ENCODE results near the gene QRICH1.
A peak's percentile ranks its signal among the peaks of the same experiment; 100 is the strongest.

Gene QRICH1

GRCh38 chr3:49004352-49005302, 89.2 kb downstream of the QRICH1 start:
- peaks cover 7% of the 10 kb centered on the region for H3K36me3 ChIP-seq (ENCODE audit: insufficient read depth, low read depth, low read length)
- H3K27me3 ChIP-seq (ENCODE audit: insufficient read depth, low read length): no peaks in the 10 kb centered on the region
- H3K27ac ChIP-seq (ENCODE audit: low read length): no peak overlapping the region
- H3K4me3 ChIP-seq (ENCODE audit: low read length): no peak overlapping the region
- H3K9me3 ChIP-seq (ENCODE audit: insufficient read depth, low read depth, low read length): no peaks in the 10 kb centered on the region
- H3K4me1 ChIP-seq (ENCODE audit: insufficient read depth, low read length): peaks cover 12% of the 10 kb centered on the region; the same call in 1 of the 2 replicates
- no peak overlapping the region for H3K9ac ChIP-seq (ENCODE audit: low read depth, low read length)

DNA sequence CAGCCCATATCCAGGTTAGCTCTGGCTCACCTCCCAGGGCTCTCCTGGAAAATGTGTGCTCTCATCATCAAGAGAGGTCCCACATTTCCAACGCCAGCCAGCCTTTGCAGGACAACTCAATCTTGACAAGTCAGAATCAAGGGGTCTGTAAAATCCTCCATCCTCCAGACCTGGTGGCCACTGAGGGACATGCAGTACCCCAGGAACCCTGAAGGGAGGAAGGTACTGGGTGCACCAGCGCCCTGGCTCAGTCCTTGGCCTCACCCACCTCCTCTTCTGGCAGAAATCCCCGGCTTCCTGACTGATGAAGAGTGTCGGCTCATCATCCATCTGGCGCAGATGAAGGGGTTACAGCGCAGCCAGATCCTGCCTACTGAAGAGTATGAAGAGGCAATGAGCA, 92.7 kb downstream of the QRICH1 start:
- Histone ChIP-seq H3K27ac (ENCODE audit: low read length) (no peak overlapping the region), H3K27me3 (ENCODE audit: insufficient read depth, low read length) (no peaks in the 10 kb centered on the region), H3K36me3 (ENCODE audit: insufficient read depth, low read depth, low read length) (no peaks in the 10 kb centered on the region), H3K4me1 (ENCODE audit: insufficient read depth, low read length) (peaks cover 10% of the 10 kb centered on the region), H3K4me3 (ENCODE audit: low read length) (no peak overlapping the region), H3K9me3 (ENCODE audit: insufficient read depth, low read depth, low read length) (no peaks in the 10 kb centered on the region), H3K9ac (ENCODE audit: low read depth, low read length) (no peak overlapping the region)

- peak overlapping the region; percentile 37; the same call in 1 of the 2 replicates for H3K9ac ChIP-seq (ENCODE audit: low read depth, low read length)
Measured at GRCh38 chr3:48999085-48999858, 94.6 kb downstream of the QRICH1 start.

DNA sequence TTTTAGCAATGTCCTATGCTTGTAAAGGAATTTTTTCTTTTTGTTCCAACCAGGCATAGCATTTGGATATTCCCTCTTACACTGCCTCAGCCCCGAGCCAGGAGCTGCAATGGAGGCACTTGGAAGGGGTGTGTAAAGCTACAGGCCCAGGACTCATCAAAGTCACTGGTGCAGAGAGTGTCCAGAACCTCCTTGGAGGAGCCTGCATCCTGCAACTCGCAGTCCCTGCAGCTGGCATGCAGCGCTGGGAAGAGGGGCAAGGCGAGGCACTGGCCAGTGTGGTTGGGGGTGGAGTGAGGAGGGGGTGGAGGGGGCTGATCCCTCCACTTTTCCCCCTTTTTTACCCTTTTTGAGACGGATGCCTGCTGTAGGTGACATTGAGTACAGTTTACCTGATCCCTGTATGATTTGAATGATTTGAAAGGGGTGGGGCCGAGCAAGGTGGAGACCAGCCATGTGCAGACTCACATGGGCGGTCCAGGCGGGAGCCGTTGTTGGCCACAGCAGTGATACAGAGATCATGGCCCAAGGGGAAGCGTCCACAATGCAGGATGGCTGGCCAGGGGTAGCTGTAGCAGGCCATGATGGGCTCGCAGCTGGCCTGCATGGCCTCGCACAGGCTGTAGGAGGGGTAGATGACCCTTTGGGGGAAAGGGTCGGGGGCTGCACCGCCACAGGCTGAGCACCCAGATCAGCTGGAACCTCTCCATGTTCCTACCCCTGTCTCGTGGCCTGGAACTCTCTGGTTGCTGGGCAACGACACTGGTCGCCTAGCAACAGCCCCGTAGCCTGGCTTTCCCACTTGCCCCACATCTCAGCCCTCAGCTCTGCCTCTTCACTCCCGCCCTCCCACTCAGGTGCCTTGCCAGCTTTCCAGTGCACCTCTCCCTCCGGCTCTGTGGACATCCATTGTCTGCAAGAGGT, 95.9 kb downstream of the QRICH1 start:
- Histone ChIP-seq H3K4me3 (ENCODE audit: low read length) (no peak overlapping the region), H3K9ac (ENCODE audit: low read depth, low read length) (no peak overlapping the region), H3K9me3 (ENCODE audit: insufficient read depth, low read depth, low read length) (no peaks in the 10 kb centered on the region), H3K27me3 (ENCODE audit: insufficient read depth, low read length) (no peaks in the 10 kb centered on the region), H3K36me3 (ENCODE audit: insufficient read depth, low read depth, low read length) (peaks cover 11% of the 10 kb centered on the region; the same call in 1 of the 2 replicates), H3K27ac (ENCODE audit: low read length) (no peak overlapping the region), H3K4me1 (ENCODE audit: insufficient read depth, low read length) (peaks cover 10% of the 10 kb centered on the region)

More at GRCh38 chr3:48999085-48999858, 94.6 kb downstream of the QRICH1 start:
- Histone ChIP-seq H3K9me3 (ENCODE audit: insufficient read depth, low read depth, low read length) (no peaks in the 10 kb centered on the region), H3K4me1 (ENCODE audit: insufficient read depth, low read length) (peaks cover 10% of the 10 kb centered on the region), H3K27me3 (ENCODE audit: insufficient read depth, low read length) (no peaks in the 10 kb centered on the region), H3K4me3 (ENCODE audit: low read length) (no peak overlapping the region), H3K36me3 (ENCODE audit: insufficient read depth, low read depth, low read length) (peaks cover 9% of the 10 kb centered on the region; the same call in 1 of the 2 replicates), H3K27ac (ENCODE audit: low read length) (no peak overlapping the region)

- H3K9me3 ChIP-seq (ENCODE audit: insufficient read depth, low read depth, low read length): no peaks in the 10 kb centered on the region
- H3K4me3 ChIP-seq (ENCODE audit: low read length): no peak overlapping the region
- peaks cover 11% of the 10 kb centered on the region; the same call in 1 of the 2 replicates for H3K36me3 ChIP-seq (ENCODE audit: insufficient read depth, low read depth, low read length)
- no peaks in the 10 kb centered on the region for H3K27me3 ChIP-seq (ENCODE audit: insufficient read depth, low read length)
- H3K9ac ChIP-seq (ENCODE audit: low read depth, low read length): no peak overlapping the region
- peaks cover 10% of the 10 kb centered on the region for H3K4me1 ChIP-seq (ENCODE audit: insufficient read depth, low read length)
- H3K27ac ChIP-seq (ENCODE audit: low read length): no peak overlapping the region
Measured at GRCh38 chr3:48997102-48997635, 96.7 kb downstream of the QRICH1 start.

DNA sequence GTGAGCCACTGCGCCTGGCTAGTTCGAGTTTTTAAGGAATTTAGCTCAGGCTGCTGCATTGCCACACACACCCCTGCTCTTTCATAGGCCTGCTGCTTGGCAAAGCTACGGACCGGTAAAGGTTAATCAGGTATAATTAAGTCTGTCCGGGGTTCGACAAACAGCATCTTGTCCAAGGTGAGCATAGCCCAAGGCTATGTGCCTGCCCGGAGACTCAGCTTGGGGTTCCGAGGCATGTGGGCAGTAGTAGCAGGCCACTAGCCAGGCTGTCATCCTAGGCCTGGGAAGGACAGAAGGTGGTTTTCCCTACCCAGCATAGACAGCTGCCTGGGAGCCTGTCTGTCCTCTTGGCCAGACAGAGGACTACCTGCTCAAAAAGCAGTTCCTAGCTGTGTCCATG, 97.2 kb downstream of the QRICH1 start:
- Histone ChIP-seq H3K36me3 (ENCODE audit: insufficient read depth, low read depth, low read length) (peaks cover 11% of the 10 kb centered on the region; the same call in 1 of the 2 replicates), H3K9me3 (ENCODE audit: insufficient read depth, low read depth, low read length) (no peaks in the 10 kb centered on the region), H3K4me1 (ENCODE audit: insufficient read depth, low read length) (peaks cover 10% of the 10 kb centered on the region), H3K9ac (ENCODE audit: low read depth, low read length) (no peak overlapping the region), H3K27me3 (ENCODE audit: insufficient read depth, low read length) (no peaks in the 10 kb centered on the region), H3K27ac (ENCODE audit: low read length) (no peak overlapping the region), H3K4me3 (ENCODE audit: low read length) (no peak overlapping the region)

DNA sequence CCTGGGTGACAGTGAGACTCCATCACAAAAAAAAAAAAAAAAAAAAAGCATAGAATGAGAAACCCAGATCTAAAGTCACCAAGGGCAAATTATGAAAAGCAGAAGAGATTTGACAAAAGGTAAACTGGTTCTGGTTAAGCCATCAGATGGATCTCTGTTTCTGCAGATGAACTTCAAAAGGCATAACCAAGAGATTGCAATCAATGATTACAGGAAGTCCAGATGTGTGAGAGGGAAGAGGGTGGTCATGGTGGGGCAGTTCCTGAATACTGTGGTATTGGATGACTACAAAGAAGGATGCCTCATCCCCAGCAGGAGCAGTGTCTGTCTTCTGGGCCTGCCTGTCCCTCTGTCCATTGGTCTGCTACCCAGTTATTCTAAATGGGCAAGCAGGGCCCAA, 100.0 kb downstream of the QRICH1 start:
- no peaks in the 10 kb centered on the region for H3K27me3 ChIP-seq (ENCODE audit: insufficient read depth, low read length)
- peaks cover 13% of the 10 kb centered on the region for H3K4me1 ChIP-seq (ENCODE audit: insufficient read depth, low read length)
- H3K36me3 ChIP-seq (ENCODE audit: insufficient read depth, low read depth, low read length): peaks cover 11% of the 10 kb centered on the region; the same call in 1 of the 2 replicates
- H3K9ac ChIP-seq (ENCODE audit: low read depth, low read length): no peak overlapping the region
- no peak overlapping the region for H3K27ac ChIP-seq (ENCODE audit: low read length)
- H3K4me3 ChIP-seq (ENCODE audit: low read length): no peak overlapping the region
- H3K9me3 ChIP-seq (ENCODE audit: insufficient read depth, low read depth, low read length): no peaks in the 10 kb centered on the region

- Histone ChIP-seq H3K4me3 (ENCODE audit: low read length) (peak overlapping the region; percentile 91), H3K4me1 (ENCODE audit: insufficient read depth, low read length) (peaks cover 13% of the 10 kb centered on the region), H3K36me3 (ENCODE audit: insufficient read depth, low read depth, low read length) (peaks cover 11% of the 10 kb centered on the region; the same call in 1 of the 2 replicates), H3K27ac (ENCODE audit: low read length) (no peak overlapping the region), H3K9ac (ENCODE audit: low read depth, low read length) (peak overlapping the region; percentile 85; the same call in 1 of the 2 replicates), H3K9me3 (ENCODE audit: insufficient read depth, low read depth, low read length) (no peaks in the 10 kb centered on the region), H3K27me3 (ENCODE audit: insufficient read depth, low read length) (no peaks in the 10 kb centered on the region)
Measured at GRCh38 chr3:48991851-48992545, 101.9 kb downstream of the QRICH1 start.

DNA sequence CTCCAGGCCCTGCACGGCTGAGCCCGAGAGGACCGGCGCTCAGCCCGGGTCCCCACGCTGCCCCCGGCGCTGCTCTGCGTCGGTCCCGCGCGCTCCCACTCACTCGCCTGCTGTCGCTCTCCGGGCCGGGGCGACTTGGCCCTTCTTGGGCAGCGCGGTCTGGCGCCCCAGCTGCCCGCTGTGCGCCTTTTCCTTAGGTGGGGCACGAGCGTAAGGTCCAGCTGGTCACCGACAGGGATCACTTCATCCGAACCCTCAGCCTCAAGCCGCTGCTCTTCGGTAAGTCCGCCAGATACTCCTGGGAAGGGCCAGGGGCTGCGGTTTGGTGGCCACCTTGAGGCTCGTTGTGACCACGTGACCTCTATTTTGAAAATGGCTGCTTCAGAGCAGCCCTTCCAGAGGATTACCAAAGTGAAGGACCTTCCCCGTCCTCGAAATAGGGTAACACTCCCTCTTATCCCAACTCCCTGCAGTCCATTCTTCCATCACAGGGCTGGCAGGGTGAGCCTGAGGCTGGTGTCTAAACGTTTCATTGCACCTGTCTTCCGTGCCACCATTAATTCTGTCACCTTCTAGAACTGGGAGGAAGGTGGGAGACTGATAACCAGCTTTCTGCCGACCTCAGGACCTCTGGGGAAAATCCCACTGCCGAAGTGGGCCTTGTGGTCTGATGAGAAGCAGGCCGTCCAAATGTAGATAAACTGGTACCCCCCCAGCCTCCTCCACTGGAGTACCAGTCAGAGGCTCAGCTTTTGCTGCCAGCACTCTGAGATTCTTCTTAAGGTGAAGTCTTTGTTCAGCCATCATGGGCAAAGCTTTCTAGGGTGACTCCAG, 103.0 kb downstream of the QRICH1 start:
- peaks cover 13% of the 10 kb centered on the region for H3K4me1 ChIP-seq (ENCODE audit: insufficient read depth, low read length)
- no peaks in the 10 kb centered on the region for H3K9me3 ChIP-seq (ENCODE audit: insufficient read depth, low read depth, low read length)
- peak overlapping the region; percentile 91 for H3K4me3 ChIP-seq (ENCODE audit: low read length)
- peak overlapping the region; percentile 85 for H3K9ac ChIP-seq (ENCODE audit: low read depth, low read length)
- no peaks in the 10 kb centered on the region for H3K27me3 ChIP-seq (ENCODE audit: insufficient read depth, low read length)
- H3K36me3 ChIP-seq (ENCODE audit: insufficient read depth, low read depth, low read length): peaks cover 14% of the 10 kb centered on the region
- H3K27ac ChIP-seq (ENCODE audit: low read length): peak overlapping the region; percentile 51

Data from iPS-20b (cell line).